Measurements from ENCODE around the gene ACSL3. TPM values are rescaled to one million over a fixed set of nuclear protein-coding genes. Genes with fewer than 3 reads are reported as not detected.
A peak's percentile ranks its signal among the peaks of the same experiment; 100 is the strongest.

The ACSL3 gene
- total RNA-seq, 1 experiment from 2014 or later: 236 TPM

- POLR2A ChIA-PET (ENCODE audit: unreplicated experiment): no interaction called here
- no peak overlapping the region for H2AFZ ChIP-seq (ENCODE audit: low read length)
- H3K27me3 ChIP-seq (ENCODE audit: low read length): no peaks in the 10 kb centered on the region
- H3K9me2 ChIP-seq (replicated peaks; ENCODE audit: low read length): no peaks in the 10 kb centered on the region
- peaks cover 17% of the 10 kb centered on the region for H4K20me1 ChIP-seq (ENCODE audit: low read length)
- H3K4me2 ChIP-seq (ENCODE audit: low read length): no peak overlapping the region
- TF ChIP-seq EZH2 (IDR thresholded peaks at IDR 0.05; ENCODE audit: low read length, unreplicated experiment): no peak
- DNase-seq (no peak), ATAC-seq (no peak)
- no peak overlapping the region for H3K4me3 ChIP-seq (ENCODE audit: low read length)
- intact Hi-C loops (cut with micrococcal nuclease): no loop called here
- CTCF ChIA-PET: no interaction called here
- H3K9ac ChIP-seq (ENCODE audit: low read length): no peak overlapping the region
- no peak overlapping the region for H3K27ac ChIP-seq (ENCODE audit: low read length)
- H3F3A ChIP-seq (ENCODE audit: low read length, unreplicated experiment): peaks cover 7% of the 10 kb centered on the region
- peaks cover 14% of the 10 kb centered on the region; the same call in 1 of the 2 replicates for H3K79me2 ChIP-seq (ENCODE audit: low read length)
- no peaks in the 10 kb centered on the region for H3K9me3 ChIP-seq (ENCODE audit: low read length)
- H3K36me3 ChIP-seq (ENCODE audit: low read depth, low read length): peaks cover 77% of the 10 kb centered on the region
- no TSS peak for BruUV-seq (replicated peaks)
- H3K4me1 ChIP-seq (ENCODE audit: insufficient read depth, low read length): peaks cover 6% of the 10 kb centered on the region
These were observed 75.9 kb downstream of the ACSL3 start for GRCh38 chr2:222936705-222937104.

DNA sequence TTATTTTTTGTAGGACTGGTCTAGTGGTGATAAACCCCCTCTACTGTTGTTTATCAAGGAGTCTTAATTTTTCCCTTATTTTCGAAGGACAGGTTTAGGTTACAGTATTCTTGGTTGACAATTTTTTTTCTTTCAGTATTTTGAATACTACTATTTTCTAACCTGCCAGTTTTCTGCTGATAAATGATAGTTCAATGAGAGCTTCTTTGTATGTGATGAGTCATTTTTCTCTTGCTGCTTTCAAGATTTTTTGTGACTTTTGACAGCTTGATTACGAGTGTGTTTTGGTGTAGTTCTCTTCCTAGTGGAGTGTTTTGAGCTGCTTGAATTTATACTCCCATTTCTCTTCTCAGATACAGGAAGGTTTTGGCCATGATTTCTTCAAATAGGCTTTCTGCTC, 77.5 kb downstream of the ACSL3 start:
- Histone ChIP-seq H3K27ac (ENCODE audit: low read length) (no peak overlapping the region), H4K20me1 (ENCODE audit: low read length) (peaks cover 17% of the 10 kb centered on the region), H3K4me2 (ENCODE audit: low read length) (no peak overlapping the region), H3K27me3 (ENCODE audit: low read length) (no peaks in the 10 kb centered on the region), H3K4me3 (ENCODE audit: low read length) (no peak overlapping the region), H3K9me2 (replicated peaks; ENCODE audit: low read length) (no peaks in the 10 kb centered on the region), H3K36me3 (ENCODE audit: low read depth, low read length) (peaks cover 70% of the 10 kb centered on the region), H3K9me3 (ENCODE audit: low read length) (no peaks in the 10 kb centered on the region), H3K9ac (ENCODE audit: low read length) (no peak overlapping the region), H3K4me1 (ENCODE audit: insufficient read depth, low read length) (peaks cover 23% of the 10 kb centered on the region), H2AFZ (ENCODE audit: low read length) (no peak overlapping the region), H3F3A (ENCODE audit: low read length, unreplicated experiment) (peaks cover 7% of the 10 kb centered on the region), H3K79me2 (ENCODE audit: low read length) (peaks cover 14% of the 10 kb centered on the region; the same call in 1 of the 2 replicates)
- TF ChIP-seq EZH2 (IDR thresholded peaks at IDR 0.05; ENCODE audit: low read length, unreplicated experiment) (no peak), EZH2phosphoT487 (IDR thresholded peaks at IDR 0.05; ENCODE audit: borderline replicate concordance, low read length) (no peak)
- TF ChIP-seq, protein P1, sequence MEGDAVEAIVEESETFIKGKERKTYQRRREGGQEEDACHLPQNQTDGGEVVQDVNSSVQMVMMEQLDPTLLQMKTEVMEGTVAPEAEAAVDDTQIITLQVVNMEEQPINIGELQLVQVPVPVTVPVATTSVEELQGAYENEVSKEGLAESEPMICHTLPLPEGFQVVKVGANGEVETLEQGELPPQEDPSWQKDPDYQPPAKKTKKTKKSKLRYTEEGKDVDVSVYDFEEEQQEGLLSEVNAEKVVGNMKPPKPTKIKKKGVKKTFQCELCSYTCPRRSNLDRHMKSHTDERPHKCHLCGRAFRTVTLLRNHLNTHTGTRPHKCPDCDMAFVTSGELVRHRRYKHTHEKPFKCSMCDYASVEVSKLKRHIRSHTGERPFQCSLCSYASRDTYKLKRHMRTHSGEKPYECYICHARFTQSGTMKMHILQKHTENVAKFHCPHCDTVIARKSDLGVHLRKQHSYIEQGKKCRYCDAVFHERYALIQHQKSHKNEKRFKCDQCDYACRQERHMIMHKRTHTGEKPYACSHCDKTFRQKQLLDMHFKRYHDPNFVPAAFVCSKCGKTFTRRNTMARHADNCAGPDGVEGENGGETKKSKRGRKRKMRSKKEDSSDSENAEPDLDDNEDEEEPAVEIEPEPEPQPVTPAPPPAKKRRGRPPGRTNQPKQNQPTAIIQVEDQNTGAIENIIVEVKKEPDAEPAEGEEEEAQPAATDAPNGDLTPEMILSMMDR (conservative IDR thresholded peaks at IDR 0.05; ENCODE audit: low read depth, low read length): no peak
- ATAC-seq (no peak), DNase-seq (no peak)
- ChIA-PET POLR2A (ENCODE audit: unreplicated experiment) (no interaction called here), CTCF (no interaction called here)
- BruUV-seq (replicated peaks): no TSS peak
- intact Hi-C loops (cut with micrococcal nuclease): no loop called here

DNA sequence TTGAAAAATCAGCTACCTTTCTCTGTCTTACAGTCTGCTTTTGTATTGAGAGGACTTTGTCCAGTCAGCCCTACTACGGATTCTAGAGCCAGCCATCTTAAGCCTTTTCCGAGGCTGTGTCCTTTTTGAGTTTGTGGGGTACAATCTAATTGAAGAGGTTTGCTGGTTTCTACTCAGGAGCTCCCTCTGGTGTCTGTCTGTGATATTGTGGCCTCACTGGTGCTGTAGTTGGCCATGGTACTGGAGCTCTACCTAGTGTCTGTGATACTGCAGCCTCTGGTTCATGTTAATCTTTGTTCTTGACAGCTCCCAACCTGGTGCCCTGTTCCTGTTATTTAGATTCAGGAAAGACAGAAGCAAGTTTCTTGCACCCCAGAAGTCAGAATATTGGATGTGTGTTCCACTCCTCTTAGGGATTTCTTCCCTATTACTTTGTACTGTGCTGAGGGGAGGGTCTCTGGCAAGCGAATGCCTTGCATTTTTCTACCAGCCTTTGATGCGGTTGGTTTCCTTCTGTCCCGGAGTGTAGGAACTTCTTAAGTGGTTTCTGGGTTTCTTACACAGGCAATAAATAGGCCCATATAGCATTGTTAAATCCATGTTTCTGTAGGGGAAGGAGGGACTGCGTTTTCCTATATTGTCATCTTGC, 78.5 kb downstream of the ACSL3 start:
- DNase-seq (peak; percentile 81), ATAC-seq (peak; percentile 78)
- Histone ChIP-seq H3K27ac (ENCODE audit: low read length) (no peak overlapping the region), H4K20me1 (ENCODE audit: low read length) (peaks cover 17% of the 10 kb centered on the region), H3F3A (ENCODE audit: low read length, unreplicated experiment) (peaks cover 7% of the 10 kb centered on the region), H3K4me2 (ENCODE audit: low read length) (no peak overlapping the region), H3K79me2 (ENCODE audit: low read length) (peaks cover 14% of the 10 kb centered on the region; the same call in 1 of the 2 replicates), H3K9me2 (replicated peaks; ENCODE audit: low read length) (no peaks in the 10 kb centered on the region), H3K36me3 (ENCODE audit: low read depth, low read length) (peaks cover 60% of the 10 kb centered on the region), H3K4me3 (ENCODE audit: low read length) (no peak overlapping the region), H3K9me3 (ENCODE audit: low read length) (no peaks in the 10 kb centered on the region), H2AFZ (ENCODE audit: low read length) (no peak overlapping the region), H3K9ac (ENCODE audit: low read length) (no peak overlapping the region), H3K4me1 (ENCODE audit: insufficient read depth, low read length) (peaks cover 33% of the 10 kb centered on the region), H3K27me3 (ENCODE audit: low read length) (no peaks in the 10 kb centered on the region)
- no TSS peak for BruUV-seq (replicated peaks)
- intact Hi-C loops (cut with micrococcal nuclease): loop anchor here (1.0 kb wide), 1 partner anchor 24 kb away; no protein-coding TSS in a partner anchor
- CTCF ChIA-PET: interaction anchor here (0.7 to 1.1 kb wide), 2 partner anchors 20 to 205 kb away, joined by 3 to 6 read pairs; no protein-coding TSS in a partner anchor
- POLR2A ChIA-PET (ENCODE audit: unreplicated experiment): no interaction called here
- TF ChIP-seq EZH2 (IDR thresholded peaks at IDR 0.05; ENCODE audit: low read length, unreplicated experiment): no peak
- TF ChIP-seq, protein P1 (conservative IDR thresholded peaks at IDR 0.05; ENCODE audit: low read depth, low read length): peak; percentile 85
